Lung (tissue), 12 donors: ENCODE results near the gene DDX1. TPM values are rescaled to one million over a fixed set of nuclear protein-coding genes. Genes with fewer than 3 reads are reported as not detected.

Source experiments
- ATAC-seq: fragments of 200-7000 bp; cut with Tn5 transposase; one replicate; pipeline ENCODE4 v1.9.1; 2020; ENCODE audit warnings: moderate number of reproducible peaks; ENCODE audit not compliant: insufficient read depth, low FRiP score
- DNase-seq, 3 donors: peaks; one replicate each; pipeline ENCODE4 v3.0.0-alpha.2; 2013 to 2017
- H3K27ac ChIP-seq, 2 donors: one replicate each; pipeline ENCODE4 v1.5.1; 2013; ENCODE audit warnings: mild to moderate bottlenecking in 2 of 2, moderate library complexity in 2 of 2, control low read depth in 1 of 2, inconsistent platforms in 1 of 2, low read depth in 1 of 2, low read length in 1 of 2
- H3K27me3 ChIP-seq, 3 donors: one replicate each; pipeline ENCODE4 v1.5.1; 2013; ENCODE audit warnings: low read length in 2 of 3; ENCODE audit not compliant: control insufficient read depth in 3 of 3, insufficient read depth in 3 of 3
- H3K36me3 ChIP-seq, 4 donors: one replicate each; pipeline ENCODE4 v1.5.1; 2013; ENCODE audit warnings: low read length in 4 of 4, mild to moderate bottlenecking in 1 of 4, moderate library complexity in 1 of 4; ENCODE audit not compliant: control insufficient read depth in 4 of 4, insufficient read depth in 4 of 4
- H3K4me1 ChIP-seq, 5 donors: one replicate each; pipeline ENCODE4 v1.5.1; 2013; ENCODE audit warnings: low read length in 5 of 5, mild to moderate bottlenecking in 2 of 5, moderate library complexity in 1 of 5; ENCODE audit not compliant: control insufficient read depth in 5 of 5, insufficient read depth in 5 of 5
- H3K4me3 ChIP-seq: one replicate; pipeline ENCODE4 v1.5.1; 2013; ENCODE audit warnings: mild to moderate bottlenecking, control low read depth, moderate library complexity
- H3K9ac ChIP-seq, 2 donors: one replicate each; pipeline ENCODE4 v1.5.1; 2013; ENCODE audit warnings: low read length in 2 of 2, control low read depth in 1 of 2; ENCODE audit not compliant: insufficient read depth in 1 of 2
- H3K9me3 ChIP-seq, 4 donors: one replicate each; pipeline ENCODE4 v1.5.1; 2013; ENCODE audit warnings: low read length in 3 of 4, mild to moderate bottlenecking in 1 of 4, moderate library complexity in 1 of 4; ENCODE audit not compliant: control insufficient read depth in 4 of 4, insufficient read depth in 3 of 4
- CTCF ChIP-seq: IDR thresholded peaks from 2 replicates; pipeline ENCODE4 v1.5.1; 2012; ENCODE audit warnings: mild to moderate bottlenecking; ENCODE audit errors: control extremely low read depth, extremely low read depth
- WGBS, 2 donors: extraction: QIAGEN DNeasy Blood & Tissue Kit; methylation state at CpG; one replicate each; pipeline ENCODE4 v1.1.7; 2013; 5-methylcytosine and 5-hydroxymethylcytosine counted together
- polyA plus RNA-seq, 2 donors: library from polyadenylated mRNA; stranded (reverse); fragments of 200-250 nt; gene quantifications; one replicate each; pipeline ENCODE4 v1.2.1, GENCODE V29; 2013
- total RNA-seq, 2 donors: library from RNA; depleted of rRNA in 1 of 2; stranded (reverse); fragments of >200 nt in 1 of 2; gene quantifications; one replicate each; pipeline ENCODE4 v1.2.1, GENCODE V29; 2014 to 2021
- donor health status: control.
- donor health status: control.
- donor health status: Bipolar disorder and iron deficiency.
- donor health status: healthy.
- donor health status: DM: yes; HTN: yes; CAD: no.

Gene DDX1
- total and polyA plus RNA-seq, 4 donors, result 53.7 to 85.2 (median 60.5) TPM

- H3K27me3 ChIP-seq, result no peaks in the 10 kb centered on the region
- no peak overlapping the region for H3K27ac ChIP-seq
- no peaks in the 10 kb centered on the region for H3K9me3 ChIP-seq
- DNase-seq (no peak), ATAC-seq (no peak)
- WGBS, 2 donors, result 93 to 94% methylated on average over 9 of the region's 9 CpGs
- no peak for TF ChIP-seq CTCF
- no peak overlapping the region for H3K4me3 ChIP-seq
- peaks cover 19 to 63% (median 45%) of the 10 kb centered on the region in 4 donors for H3K36me3 ChIP-seq
- peaks cover 0 to 4% (median 0%) of the 10 kb centered on the region in 5 donors for H3K4me1 ChIP-seq
- no peak overlapping the region for H3K9ac ChIP-seq
Observed at GRCh38 chr2:15627817-15628684, 36.4 kb downstream of the DDX1 start.

GRCh38 chr2:15628899-15629855, 37.5 kb downstream of the DDX1 start:
- no peak for TF ChIP-seq CTCF
- Histone ChIP-seq H3K4me1 (peaks cover 0 to 4% (median 0%) of the 10 kb centered on the region in 5 donors), H3K9ac (no peak overlapping the region), H3K27me3 (no peaks in the 10 kb centered on the region), H3K36me3 (peaks cover 20 to 55% (median 46%) of the 10 kb centered on the region in 4 donors), H3K27ac (no peak overlapping the region), H3K9me3 (no peaks in the 10 kb centered on the region), H3K4me3 (no peak overlapping the region)
- ATAC-seq (no peak), DNase-seq (no peak)
- WGBS, 2 donors, result 96% methylated on average over 5 of the region's 5 CpGs

- no peak for DNase-seq
- no peak for TF ChIP-seq CTCF
- Histone ChIP-seq H3K9me3 (no peaks in the 10 kb centered on the region), H3K36me3 (peaks cover 17 to 47% (median 41%) of the 10 kb centered on the region in 4 donors), H3K4me1 (peaks cover 0 to 4% (median under 1%) of the 10 kb centered on the region in 5 donors), H3K27me3 (no peaks in the 10 kb centered on the region), H3K27ac (no peak overlapping the region), H3K4me3 (no peak overlapping the region), H3K9ac (no peak overlapping the region)
- no peak for ATAC-seq
- 91 to 95% methylated on average over 4 of the region's 4 CpGs for WGBS, 2 donors
Observed at GRCh38 chr2:15630121-15630977, 38.7 kb downstream of the DDX1 start.
